K562 (cell line): ENCODE data around the gene SHROOM3. TPM values are rescaled to one million over a fixed set of nuclear protein-coding genes. Genes with fewer than 3 reads are reported as not detected.

Source experiments
- ATAC-seq: fragments of 200-7000 bp; cut with Tn5 transposase; 3 replicates; pipeline ENCODE4 v1.9.1; 2020; ENCODE audit warnings: moderate library complexity
- BruUV-seq: library from RNA; stranded (reverse); fragments of 400-500 nt; replicated peaks from 2 replicates; lab custom pipeline; 2021; lab: Mats Ljungman, UMichigan
- CTCF ChIA-PET: fragments of 300-600 bp; formaldehyde crosslinking; extraction: SDS; loops from one replicate; lab custom pipeline; 2021; ENCODE audit warnings: low intra/inter-chr PET ratio; lab: Yijun Ruan, JAX
- POLR2A ChIA-PET: fragments of 300-600, 350-650 bp; sonication (Branson Sonifier 250); formaldehyde crosslinking; extraction: SDS; loops from one replicate; lab custom pipeline; 2021; ENCODE audit warnings: antibody characterized with exemption, inconsistent platforms; lab: Yijun Ruan, JAX
- DNase-seq, 4 experiments: peaks; one replicate each; pipeline versions ENCODE4 v3.0.0 to v3.0.0-alpha.2; 2011 to 2018; ENCODE audit warnings: low spot score in 3 of 4, mixed read lengths in 3 of 4; ENCODE audit errors: extremely low read depth in 1 of 4
- FAIRE-seq: peaks from 2 replicates; lab custom pipeline; 2011; peaks lifted over from hg19 to GRCh38; lab: Jason Lieb, UNC
- H2AFZ ChIP-seq: 2 replicates; pipeline ENCODE4 v1.6.0; 2011; ENCODE audit warnings: low read depth, low read length, control low read depth, inconsistent platforms
- H3K27ac ChIP-seq: fragments of 200-600 bp; 3 replicates; pipeline ENCODE4 v1.8.0; 2011; ENCODE audit warnings: low read depth, mild to moderate bottlenecking, control low read depth, inconsistent platforms, low read length, moderate library complexity, mixed read lengths; ENCODE audit errors: extremely low read depth
- H3K27me3 ChIP-seq, 2 experiments: fragments of 300-600 bp in 1 of 2; 2 replicates in 1 of 2; 3 replicates in 1 of 2; pipeline versions ENCODE4 v1.6.0 to v1.8.0; 2011; ENCODE audit warnings: inconsistent platforms in 2 of 2, low read length in 2 of 2, mild to moderate bottlenecking in 1 of 2, mixed read lengths in 1 of 2, moderate library complexity in 1 of 2; ENCODE audit not compliant: control insufficient read depth in 2 of 2, insufficient read depth in 2 of 2
- H3K36me3 ChIP-seq: fragments of 300-600 bp; 3 replicates; pipeline ENCODE4 v1.8.0; 2011; ENCODE audit warnings: mild to moderate bottlenecking, low read length, inconsistent platforms; ENCODE audit not compliant: control insufficient read depth, insufficient read depth
- H3K4me1 ChIP-seq, 2 experiments: fragments of 200-600 bp in 1 of 2; replicated peaks in 1 of 2; 2 replicates in 1 of 2; 3 replicates in 1 of 2; pipeline versions ENCODE4 v1.5.1 to v1.8.0; 2011; ENCODE audit warnings: inconsistent platforms in 2 of 2, low read length in 2 of 2, mild to moderate bottlenecking in 1 of 2, mixed read lengths in 1 of 2, moderate library complexity in 1 of 2; ENCODE audit not compliant: control insufficient read depth in 2 of 2, insufficient read depth in 2 of 2
- H3K4me2 ChIP-seq: 2 replicates; pipeline ENCODE4 v1.6.1; 2011; ENCODE audit warnings: low read length, control low read depth, inconsistent platforms, mixed read lengths; ENCODE audit not compliant: insufficient read depth
- H3K4me3 ChIP-seq: fragments of 200-600 bp; sonication (generic), shearing (Covaris generic); 2 replicates; pipeline ENCODE4 v1.5.1; 2016; ENCODE audit warnings: control low read depth, inconsistent platforms
- H3K79me2 ChIP-seq: fragments of 200-600 bp; 3 replicates; pipeline ENCODE4 v1.8.0; 2011; ENCODE audit warnings: low read length, inconsistent platforms; ENCODE audit not compliant: control insufficient read depth, insufficient read depth
- H3K9ac ChIP-seq, 2 experiments: 2 replicates each; pipeline versions ENCODE4 v1.6.0 to v1.6.1; 2011; ENCODE audit warnings: low read depth in 2 of 2, low read length in 2 of 2, control low read depth in 1 of 2, inconsistent platforms in 1 of 2, mild to moderate bottlenecking in 1 of 2, mixed read lengths in 1 of 2; ENCODE audit not compliant: insufficient read depth in 1 of 2
- H3K9me1 ChIP-seq: one replicate; pipeline ENCODE4 v1.6.0; 2011; ENCODE audit warnings: inconsistent platforms, mild to moderate bottlenecking, low read length, moderate library complexity; ENCODE audit not compliant: control insufficient read depth, insufficient read depth
- H3K9me3 ChIP-seq: replicated peaks from 2 replicates; pipeline ENCODE4 v1.5.1; 2011; ENCODE audit warnings: low read depth, low read length, inconsistent platforms; ENCODE audit not compliant: control insufficient read depth, insufficient read depth
- H4K20me1 ChIP-seq: replicated peaks from 2 replicates; pipeline ENCODE4 v1.6.1; 2011; ENCODE audit warnings: low read length, inconsistent platforms, mixed read lengths; ENCODE audit not compliant: control insufficient read depth, insufficient read depth
- BCL6 ChIP-seq: fragments of 250-450 bp; sonication (Bioruptor Pico); IDR thresholded peaks from 2 replicates; pipeline ENCODE4 v1.4.0; 2020
- NR2C2 ChIP-seq, 2 experiments: fragments of 200-800 bp in 1 of 2; sonication (Bioruptor generic) in 1 of 2; sonication (generic) in 1 of 2; formaldehyde crosslinking in 1 of 2; IDR thresholded peaks; 2 replicates each; pipeline versions ENCODE4 v1.6.1 to v1.8.0; 2016 to 2022; ENCODE audit warnings: mild to moderate bottlenecking in 1 of 2, missing compliant biosample characterization in 1 of 2, missing genetic modification characterization in 1 of 2, missing genetic modification reagents in 1 of 2
- RBM15 ChIP-seq: fragments of 200-400 bp; formaldehyde crosslinking; IDR thresholded peaks from 2 replicates; pipeline ENCODE4 v1.6.1; 2018; ENCODE audit warnings: mild to moderate bottlenecking, low read length, moderate library complexity; ENCODE audit not compliant: insufficient read depth
- RBM34 ChIP-seq: fragments of 200-400 bp; formaldehyde crosslinking; IDR thresholded peaks from 2 replicates; pipeline ENCODE4 v1.6.1; 2018; ENCODE audit warnings: low read length, borderline replicate concordance; ENCODE audit not compliant: insufficient read depth
- TCF3 ChIP-seq: sonication (generic); formaldehyde crosslinking; IDR thresholded peaks from 2 replicates; pipeline ENCODE4 v1.4.0; 2020; ENCODE audit warnings: mild to moderate bottlenecking, missing genetic modification reagents
- TRIM24 ChIP-seq, 2 experiments: fragments of 450-650 bp; IDR thresholded peaks; 2 replicates each; pipeline ENCODE4 v1.6.1; 2016
- ZNF436 ChIP-seq: fragments of 250-450, 450-650 bp; sonication (Bioruptor Pico); formaldehyde crosslinking; IDR thresholded peaks from 2 replicates; pipeline ENCODE4 v1.7.0; 2020; ENCODE audit warnings: mild to moderate bottlenecking
- ZNF778 ChIP-seq: fragments of 450-650 bp; formaldehyde crosslinking; IDR thresholded peaks from 2 replicates; pipeline ENCODE4 v1.4.0; 2020; ENCODE audit warnings: mild to moderate bottlenecking, moderate library complexity
- WGBS: fragments of 100-300 bp; shearing (Covaris generic); methylation state at CpG from one replicate; pipeline ENCODE4 v1.1.6; 2016; ENCODE audit warnings: low coverage, mixed read lengths; ENCODE audit not compliant: insufficient coverage; ENCODE audit errors: missing lambda C conversion rate; 5-methylcytosine and 5-hydroxymethylcytosine counted together
- in situ Hi-C: fragments of 300-500 bp; cut with MboI; formaldehyde crosslinking; loops from 4 replicates; pipeline ENCODE4 v1.15.0; 2018; ENCODE audit warnings: inconsistent platforms, mixed read lengths
- intact Hi-C: fragments of 100-400 bp; cut with micrococcal nuclease; formaldehyde crosslinking; loops from 2 replicates; pipeline ENCODE4 v1.14.2; 2022
- polyA plus RNA-seq, 8 experiments: library from polyadenylated mRNA; depleted of rRNA in 4 of 8; stranded (reverse) in 5 of 8; unstranded in 3 of 8; fragments of >200 nt; fragmentation: Nextera tagmentation in 2 of 8; fragmentation: Illumina TruSeq in 1 of 8; extraction: Ambion mirVana in 2 of 8; extraction: Trizol in 1 of 8; gene quantifications; 2 replicates each; pipeline versions ENCODE4 v1.2.1 to v1.2.3, GENCODE V29; 2011 to 2014; ENCODE audit warnings: inconsistent platforms in 1 of 8, missing spikeins in 1 of 8
- total RNA-seq, 7 experiments: library from RNA; depleted of rRNA in 6 of 7; stranded (reverse); fragments of >200 nt in 6 of 7; fragmentation: Illumina TruSeq in 2 of 7; extraction: Trizol in 2 of 7; gene quantifications; 2 replicates each; pipeline versions ENCODE4 v1.2.1 to v1.2.3, GENCODE V29; 2011 to 2021; ENCODE audit warnings: low replicate concordance in 1 of 7
- TF ChIP-seq, protein P1 (sequence below): sonication (generic); formaldehyde crosslinking; IDR thresholded peaks from 2 replicates; pipeline ENCODE4 v1.5.0; 2020; ENCODE audit warnings: missing genetic modification reagents
- TF ChIP-seq, protein P2 (sequence below): fragments of 250-450 bp; sonication (Bioruptor Pico); IDR thresholded peaks from 2 replicates; pipeline ENCODE4 v1.5.0; 2020; ENCODE audit warnings: mild to moderate bottlenecking, borderline replicate concordance
- TF ChIP-seq, protein P3 (sequence below): fragments of 250-450 bp; sonication (Bioruptor Pico); IDR thresholded peaks from 2 replicates; pipeline ENCODE4 v1.4.0; 2020
- TF ChIP-seq, protein P4 (sequence below): sonication (generic); formaldehyde crosslinking; IDR thresholded peaks from 2 replicates; pipeline ENCODE4 v1.8.0; 2022; ENCODE audit warnings: mild to moderate bottlenecking, missing genetic modification reagents

The SHROOM3 gene
- total and polyA plus RNA-seq, 9 of the 15 experiments (the other 6 are each of a cell fraction or from before 2014, with no cell fraction given) = 0.01 to 0.07 TPM; not detected in 7

DNA sequence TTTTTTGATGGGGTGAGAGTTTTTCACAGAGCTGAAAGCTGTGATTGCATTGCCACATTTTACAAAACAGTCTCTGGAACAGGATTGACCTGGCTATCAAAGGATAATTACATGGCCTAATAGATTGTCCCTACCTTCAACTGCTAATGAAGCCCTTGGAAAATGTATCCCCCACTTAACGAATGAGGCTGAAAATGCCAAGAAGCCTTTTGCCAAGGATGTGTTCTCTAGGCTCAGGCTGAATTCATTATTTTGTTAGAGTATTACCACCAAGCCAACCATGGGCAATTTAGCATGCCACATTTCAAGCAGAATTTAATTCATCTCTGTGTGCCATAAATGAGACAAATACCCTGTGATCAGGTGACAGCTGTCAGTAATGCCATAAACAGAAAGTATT lies 35.5 kb downstream of the SHROOM3 start (continued):
- TF ChIP-seq, protein P1, sequence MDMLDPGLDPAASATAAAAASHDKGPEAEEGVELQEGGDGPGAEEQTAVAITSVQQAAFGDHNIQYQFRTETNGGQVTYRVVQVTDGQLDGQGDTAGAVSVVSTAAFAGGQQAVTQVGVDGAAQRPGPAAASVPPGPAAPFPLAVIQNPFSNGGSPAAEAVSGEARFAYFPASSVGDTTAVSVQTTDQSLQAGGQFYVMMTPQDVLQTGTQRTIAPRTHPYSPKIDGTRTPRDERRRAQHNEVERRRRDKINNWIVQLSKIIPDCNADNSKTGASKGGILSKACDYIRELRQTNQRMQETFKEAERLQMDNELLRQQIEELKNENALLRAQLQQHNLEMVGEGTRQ (CRISPR knock-in tag) = no peak
- no peak for TF ChIP-seq TRIM24 (IDR thresholded peaks at IDR 0.05)

DNA sequence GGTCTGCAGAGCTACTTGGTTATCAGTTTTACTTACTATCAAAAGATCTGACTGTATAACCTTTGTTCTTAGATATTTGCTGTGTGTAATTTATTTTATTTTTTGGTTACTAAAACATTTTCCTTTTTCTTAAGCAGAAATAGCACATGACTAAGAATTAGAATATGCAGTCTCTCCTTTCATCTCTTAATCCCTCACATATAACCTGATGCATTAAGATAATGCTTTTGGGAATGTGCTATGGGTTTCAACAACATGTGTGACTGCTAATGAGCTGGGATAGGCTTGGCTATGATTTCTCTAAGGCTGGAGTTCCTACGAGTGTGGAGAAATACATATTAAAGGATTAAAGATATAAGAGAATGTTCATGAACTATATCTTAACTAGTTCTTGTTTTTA lies 41.5 kb downstream of the SHROOM3 start:
- Histone ChIP-seq H3K27ac (no peak overlapping the region), H3K9me1 (no peaks in the 10 kb centered on the region), H3K9me3 (no peaks in the 10 kb centered on the region), H3K79me2 (no peaks in the 10 kb centered on the region), H3K27me3 (no peaks in the 10 kb centered on the region; a peak in 1 of 5 replicates), H3K9ac (no peak overlapping the region), H2AFZ (no peak overlapping the region), H3K4me2 (no peak overlapping the region), H3K4me1 (no peaks in the 10 kb centered on the region), H3K36me3 (no peaks in the 10 kb centered on the region), H3K4me3 (no peak overlapping the region), H4K20me1 (no peaks in the 10 kb centered on the region)
- BruUV-seq = no TSS peak
- DNase-seq = no peak
- CTCF ChIA-PET = no interaction called here
- POLR2A ChIA-PET = no interaction called here
- WGBS = 0% methylated on average over 1 of the region's 1 CpG
- intact Hi-C loops (no loop called here), in situ Hi-C loops (no loop called here)
- ATAC-seq = no peak
- FAIRE-seq = no peak
- TF ChIP-seq ZNF778 (CRISPR knock-in tag) (no peak), RBM15 (no peak), ZNF436 (no peak), RBM34 (no peak), NR2C2 (CRISPR knock-in tag; IDR thresholded peaks at IDR 0.05) (no peak), NR2C2 (tag; IDR thresholded peaks at IDR 0.05) (no peak), TCF3 (CRISPR knock-in tag) (no peak), BCL6 (CRISPR knock-in tag) (no peak)
- TF ChIP-seq, protein P2, sequence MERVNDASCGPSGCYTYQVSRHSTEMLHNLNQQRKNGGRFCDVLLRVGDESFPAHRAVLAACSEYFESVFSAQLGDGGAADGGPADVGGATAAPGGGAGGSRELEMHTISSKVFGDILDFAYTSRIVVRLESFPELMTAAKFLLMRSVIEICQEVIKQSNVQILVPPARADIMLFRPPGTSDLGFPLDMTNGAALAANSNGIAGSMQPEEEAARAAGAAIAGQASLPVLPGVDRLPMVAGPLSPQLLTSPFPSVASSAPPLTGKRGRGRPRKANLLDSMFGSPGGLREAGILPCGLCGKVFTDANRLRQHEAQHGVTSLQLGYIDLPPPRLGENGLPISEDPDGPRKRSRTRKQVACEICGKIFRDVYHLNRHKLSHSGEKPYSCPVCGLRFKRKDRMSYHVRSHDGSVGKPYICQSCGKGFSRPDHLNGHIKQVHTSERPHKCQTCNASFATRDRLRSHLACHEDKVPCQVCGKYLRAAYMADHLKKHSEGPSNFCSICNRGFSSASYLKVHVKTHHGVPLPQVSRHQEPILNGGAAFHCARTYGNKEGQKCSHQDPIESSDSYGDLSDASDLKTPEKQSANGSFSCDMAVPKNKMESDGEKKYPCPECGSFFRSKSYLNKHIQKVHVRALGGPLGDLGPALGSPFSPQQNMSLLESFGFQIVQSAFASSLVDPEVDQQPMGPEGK (CRISPR knock-in tag) = no peak
- TF ChIP-seq, protein P3, sequence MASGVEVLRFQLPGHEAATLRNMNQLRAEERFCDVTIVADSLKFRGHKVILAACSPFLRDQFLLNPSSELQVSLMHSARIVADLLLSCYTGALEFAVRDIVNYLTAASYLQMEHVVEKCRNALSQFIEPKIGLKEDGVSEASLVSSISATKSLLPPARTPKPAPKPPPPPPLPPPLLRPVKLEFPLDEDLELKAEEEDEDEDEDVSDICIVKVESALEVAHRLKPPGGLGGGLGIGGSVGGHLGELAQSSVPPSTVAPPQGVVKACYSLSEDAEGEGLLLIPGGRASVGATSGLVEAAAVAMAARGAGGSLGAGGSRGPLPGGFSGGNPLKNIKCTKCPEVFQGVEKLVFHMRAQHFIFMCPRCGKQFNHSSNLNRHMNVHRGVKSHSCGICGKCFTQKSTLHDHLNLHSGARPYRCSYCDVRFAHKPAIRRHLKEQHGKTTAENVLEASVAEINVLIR (CRISPR knock-in tag) = no peak
- TF ChIP-seq, protein P4, sequence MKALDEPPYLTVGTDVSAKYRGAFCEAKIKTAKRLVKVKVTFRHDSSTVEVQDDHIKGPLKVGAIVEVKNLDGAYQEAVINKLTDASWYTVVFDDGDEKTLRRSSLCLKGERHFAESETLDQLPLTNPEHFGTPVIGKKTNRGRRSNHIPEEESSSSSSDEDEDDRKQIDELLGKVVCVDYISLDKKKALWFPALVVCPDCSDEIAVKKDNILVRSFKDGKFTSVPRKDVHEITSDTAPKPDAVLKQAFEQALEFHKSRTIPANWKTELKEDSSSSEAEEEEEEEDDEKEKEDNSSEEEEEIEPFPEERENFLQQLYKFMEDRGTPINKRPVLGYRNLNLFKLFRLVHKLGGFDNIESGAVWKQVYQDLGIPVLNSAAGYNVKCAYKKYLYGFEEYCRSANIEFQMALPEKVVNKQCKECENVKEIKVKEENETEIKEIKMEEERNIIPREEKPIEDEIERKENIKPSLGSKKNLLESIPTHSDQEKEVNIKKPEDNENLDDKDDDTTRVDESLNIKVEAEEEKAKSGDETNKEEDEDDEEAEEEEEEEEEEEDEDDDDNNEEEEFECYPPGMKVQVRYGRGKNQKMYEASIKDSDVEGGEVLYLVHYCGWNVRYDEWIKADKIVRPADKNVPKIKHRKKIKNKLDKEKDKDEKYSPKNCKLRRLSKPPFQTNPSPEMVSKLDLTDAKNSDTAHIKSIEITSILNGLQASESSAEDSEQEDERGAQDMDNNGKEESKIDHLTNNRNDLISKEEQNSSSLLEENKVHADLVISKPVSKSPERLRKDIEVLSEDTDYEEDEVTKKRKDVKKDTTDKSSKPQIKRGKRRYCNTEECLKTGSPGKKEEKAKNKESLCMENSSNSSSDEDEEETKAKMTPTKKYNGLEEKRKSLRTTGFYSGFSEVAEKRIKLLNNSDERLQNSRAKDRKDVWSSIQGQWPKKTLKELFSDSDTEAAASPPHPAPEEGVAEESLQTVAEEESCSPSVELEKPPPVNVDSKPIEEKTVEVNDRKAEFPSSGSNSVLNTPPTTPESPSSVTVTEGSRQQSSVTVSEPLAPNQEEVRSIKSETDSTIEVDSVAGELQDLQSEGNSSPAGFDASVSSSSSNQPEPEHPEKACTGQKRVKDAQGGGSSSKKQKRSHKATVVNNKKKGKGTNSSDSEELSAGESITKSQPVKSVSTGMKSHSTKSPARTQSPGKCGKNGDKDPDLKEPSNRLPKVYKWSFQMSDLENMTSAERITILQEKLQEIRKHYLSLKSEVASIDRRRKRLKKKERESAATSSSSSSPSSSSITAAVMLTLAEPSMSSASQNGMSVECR = no peak
